T-helper 1 cell (primary cell): ENCODE data around the gene CTSE.
A peak's percentile ranks its signal among the peaks of the same experiment; 100 is the strongest.

Experiments
- DNase-seq, 5 donors: peaks; one replicate each; pipeline ENCODE4 v3.0.0-alpha.2; 2012 to 2020

CTSE gene

GRCh38 chr1:206049919-206050600, 26.4 kb upstream of the CTSE start:
- DNase-seq = no peak

- DNase-seq = peak in 1 of 5 donors; percentile 7
These were observed 25.6 kb upstream of the CTSE start for GRCh38 chr1:206049293-206049692.

GRCh38 chr1:206048582-206048981, 24.9 kb upstream of the CTSE start:
- DNase-seq = no peak

- no peak for DNase-seq
These were observed 23.6 kb upstream of the CTSE start for GRCh38 chr1:206047271-206047670.

- no peak for DNase-seq
These were observed 17.9 kb upstream of the CTSE start for GRCh38 chr1:206041640-206042039.

GRCh38 chr1:206040328-206040727, 16.6 kb upstream of the CTSE start:
- no peak for DNase-seq

- peak in 1 of 5 donors; percentile 46 for DNase-seq
These were observed 15.6 kb upstream of the CTSE start for GRCh38 chr1:206039046-206039973.

- DNase-seq = no peak
These were observed 13.9 kb upstream of the CTSE start for GRCh38 chr1:206037581-206037980.

GRCh38 chr1:206036663-206037455, 13.2 kb upstream of the CTSE start:
- no peak for DNase-seq

GRCh38 chr1:206035027-206035426, 11.3 kb upstream of the CTSE start:
- DNase-seq = no peak

GRCh38 chr1:206032380-206033140, 8.9 kb upstream of the CTSE start:
- DNase-seq = no peak

GRCh38 chr1:206030714-206031113, 7.0 kb upstream of the CTSE start:
- peak; percentile 18 to 77 (median 52) for DNase-seq

GRCh38 chr1:206030191-206030590, 6.5 kb upstream of the CTSE start:
- no peak for DNase-seq

GRCh38 chr1:206029484-206029883, 5.8 kb upstream of the CTSE start:
- DNase-seq = no peak

GRCh38 chr1:206025283-206025820, 1.7 kb upstream of the CTSE start:
- no peak for DNase-seq

GRCh38 chr1:206022766-206023165, 929 bp downstream of the CTSE start:
- no peak for DNase-seq

GRCh38 chr1:206021626-206022365, 1.9 kb downstream of the CTSE start:
- DNase-seq = no peak

- DNase-seq = no peak
These were observed 2.6 kb downstream of the CTSE start for GRCh38 chr1:206021008-206021625.

GRCh38 chr1:206020393-206021007, 3.2 kb downstream of the CTSE start:
- DNase-seq = no peak

GRCh38 chr1:206015071-206015470, 8.6 kb downstream of the CTSE start:
- no peak for DNase-seq
